Esophagus muscularis mucosa (tissue), 4 donors: ENCODE results near the gene ELAVL3. TPM values are rescaled to one million over a fixed set of nuclear protein-coding genes. Genes with fewer than 3 reads are reported as not detected.

ENCODE experiments used
- DNase-seq: peaks from one replicate; pipeline ENCODE4 v3.0.0-alpha.2; 2017; ENCODE audit errors: extremely low spot score
- H3K27ac ChIP-seq, 4 donors: fragments of 200-600 bp; sonication (generic); replicated peaks in 1 of 4; 1 replicate in 3 of 4; 2 replicates in 1 of 4; pipeline ENCODE4 v1.5.1; 2016 to 2019; ENCODE audit warnings: mild to moderate bottlenecking in 1 of 4
- H3K27me3 ChIP-seq, 4 donors: fragments of 200-600 bp; sonication (generic); one replicate each; pipeline versions ENCODE4 v1.5.1 to v1.6.0; 2016 to 2019
- H3K36me3 ChIP-seq, 4 donors: fragments of 200-600 bp; sonication (generic); one replicate each; pipeline ENCODE4 v1.5.1; 2016 to 2019
- H3K4me1 ChIP-seq, 4 donors: fragments of 200-600 bp; sonication (generic); one replicate each; pipeline ENCODE4 v1.5.1; 2016 to 2019
- H3K4me3 ChIP-seq, 4 donors: fragments of 200-600 bp; sonication (generic); 1 replicate in 2 of 4; 2 replicates in 2 of 4; pipeline ENCODE4 v1.5.1; 2016 to 2019; ENCODE audit warnings: mild to moderate bottlenecking in 4 of 4, moderate library complexity in 1 of 4
- H3K9me3 ChIP-seq, 4 donors: fragments of 200-600 bp; sonication (generic); 1 replicate in 3 of 4; 2 replicates in 1 of 4; pipeline ENCODE4 v1.5.1; 2016 to 2019
- EP300 ChIP-seq: sonication (generic); formaldehyde crosslinking; IDR thresholded peaks from one replicate; pipeline ENCODE4 v1.6.1; 2017; ENCODE audit warnings: antibody characterized with exemption
- POLR2A ChIP-seq: fragments of 450-650 bp; IDR thresholded peaks from one replicate; pipeline ENCODE4 v1.6.1; 2017; ENCODE audit warnings: antibody characterized with exemption, moderate library complexity, mild to moderate bottlenecking, low read depth
- POLR2AphosphoS5 ChIP-seq, 2 donors: sonication (generic); formaldehyde crosslinking; IDR thresholded peaks; one replicate each; pipeline ENCODE4 v1.6.1; 2017; ENCODE audit warnings: antibody characterized with exemption in 2 of 2
- WGBS: methylation state at CpG from one replicate; pipeline ENCODE4 v1.1.5; 2018; 5-methylcytosine and 5-hydroxymethylcytosine counted together
- intact Hi-C: fragments of 100-400 bp; cut with DNase I; formaldehyde crosslinking; loops from one replicate; pipeline ENCODE4 v1.15.1; 2023
- total RNA-seq, 4 donors: library from RNA; depleted of rRNA; stranded (reverse); fragments of >200 nt; gene quantifications; one replicate each; pipeline versions ENCODE4 v1.1.0 to v1.2.1, GENCODE V29; 2016
- TF ChIP-seq, protein P1 (sequence below), 3 experiments: fragments of 200-600 bp in 2 of 3; fragments of 450-650 bp in 1 of 3; sonication (generic) in 2 of 3; IDR thresholded peaks; one replicate each; pipeline ENCODE4 v1.5.1; 2017 to 2019; ENCODE audit warnings: antibody characterized with exemption in 3 of 3, mild to moderate bottlenecking in 2 of 3, moderate library complexity in 1 of 3

ELAVL3 gene
- total RNA-seq, 4 donors from 2014 or later: under 0.01 to 0.69 (median 0.31) TPM

DNA sequence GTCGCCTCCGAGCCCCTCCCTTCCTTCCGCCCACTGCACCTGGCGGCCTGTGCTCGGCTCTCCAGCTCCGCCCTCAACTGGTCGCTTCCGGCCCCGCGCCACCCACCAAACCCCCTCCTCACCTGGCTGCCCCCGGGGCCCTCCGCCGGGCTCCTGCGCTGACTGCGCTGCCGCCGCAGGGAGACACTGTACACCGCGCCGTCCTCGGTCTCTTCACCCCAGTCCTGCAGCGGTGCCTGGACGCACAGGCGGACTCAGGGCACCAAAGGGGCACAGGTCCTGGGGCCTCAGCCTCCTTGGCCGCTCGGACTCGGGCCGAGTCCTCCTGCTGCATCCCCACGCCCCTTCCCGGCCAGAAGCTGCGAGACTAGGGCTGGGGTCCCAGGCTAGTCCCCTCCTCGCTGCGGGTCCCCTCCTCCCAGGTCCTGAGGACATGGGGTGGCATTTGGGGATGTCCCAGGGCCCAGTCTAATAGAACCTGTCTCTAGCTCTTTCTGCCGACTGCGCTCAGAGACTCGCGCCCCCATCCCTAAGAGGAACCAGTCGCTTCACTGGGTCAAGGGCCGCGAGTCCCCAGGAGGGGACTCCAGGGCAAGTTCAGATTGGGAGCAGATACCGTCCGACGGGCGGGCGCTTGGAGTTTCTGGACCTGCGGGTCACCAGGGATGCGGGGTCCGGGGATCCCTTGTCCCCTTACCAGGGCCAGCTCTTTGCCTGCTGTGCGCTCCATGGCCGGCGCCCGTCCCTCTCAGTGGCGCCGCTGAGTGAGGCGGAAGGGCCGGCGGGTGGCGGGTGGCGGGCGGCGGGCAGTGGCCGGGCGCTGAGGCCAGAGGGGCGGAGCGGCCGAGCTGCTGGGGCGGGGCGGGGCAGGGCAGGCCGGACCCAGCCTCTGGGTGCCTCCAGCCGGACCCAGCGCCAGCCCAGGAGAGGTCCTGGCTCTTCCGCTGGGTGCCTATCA is 62.0 kb downstream of the ELAVL3 start, which contains the start of gene RGL3:
RGL3 (minus strand) TSS at position 766 of the 958 bp plus-strand sequence; CDS start at position 730, 36 bp downstream.
- Histone ChIP-seq H3K36me3 (no peaks in the 10 kb centered on the region), H3K27ac (peak within 1 kb of the TSS in 2 of 4 donors; percentile 27 to 31), H3K4me3 (peak within 1 kb of the TSS; percentile 42 to 59 (median 49)), H3K9me3 (no peaks in the 10 kb centered on the region), H3K27me3 (peaks cover 0 to 84% (median 51%) of the 10 kb centered on the region in 4 donors), H3K4me1 (peaks cover 38 to 56% (median 49%) of the 10 kb centered on the region in 4 donors)
- no peak for DNase-seq
- 4% methylated on average over 15 of the region's 72 CpGs for WGBS
- intact Hi-C loops: no loop called here
- TF ChIP-seq, protein P1, sequence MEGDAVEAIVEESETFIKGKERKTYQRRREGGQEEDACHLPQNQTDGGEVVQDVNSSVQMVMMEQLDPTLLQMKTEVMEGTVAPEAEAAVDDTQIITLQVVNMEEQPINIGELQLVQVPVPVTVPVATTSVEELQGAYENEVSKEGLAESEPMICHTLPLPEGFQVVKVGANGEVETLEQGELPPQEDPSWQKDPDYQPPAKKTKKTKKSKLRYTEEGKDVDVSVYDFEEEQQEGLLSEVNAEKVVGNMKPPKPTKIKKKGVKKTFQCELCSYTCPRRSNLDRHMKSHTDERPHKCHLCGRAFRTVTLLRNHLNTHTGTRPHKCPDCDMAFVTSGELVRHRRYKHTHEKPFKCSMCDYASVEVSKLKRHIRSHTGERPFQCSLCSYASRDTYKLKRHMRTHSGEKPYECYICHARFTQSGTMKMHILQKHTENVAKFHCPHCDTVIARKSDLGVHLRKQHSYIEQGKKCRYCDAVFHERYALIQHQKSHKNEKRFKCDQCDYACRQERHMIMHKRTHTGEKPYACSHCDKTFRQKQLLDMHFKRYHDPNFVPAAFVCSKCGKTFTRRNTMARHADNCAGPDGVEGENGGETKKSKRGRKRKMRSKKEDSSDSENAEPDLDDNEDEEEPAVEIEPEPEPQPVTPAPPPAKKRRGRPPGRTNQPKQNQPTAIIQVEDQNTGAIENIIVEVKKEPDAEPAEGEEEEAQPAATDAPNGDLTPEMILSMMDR (IDR thresholded peaks at IDR 0.05): no peak
- TF ChIP-seq POLR2A (no peak), POLR2AphosphoS5 (IDR thresholded peaks at IDR 0.05) (no peak), EP300 (no peak)

DNA sequence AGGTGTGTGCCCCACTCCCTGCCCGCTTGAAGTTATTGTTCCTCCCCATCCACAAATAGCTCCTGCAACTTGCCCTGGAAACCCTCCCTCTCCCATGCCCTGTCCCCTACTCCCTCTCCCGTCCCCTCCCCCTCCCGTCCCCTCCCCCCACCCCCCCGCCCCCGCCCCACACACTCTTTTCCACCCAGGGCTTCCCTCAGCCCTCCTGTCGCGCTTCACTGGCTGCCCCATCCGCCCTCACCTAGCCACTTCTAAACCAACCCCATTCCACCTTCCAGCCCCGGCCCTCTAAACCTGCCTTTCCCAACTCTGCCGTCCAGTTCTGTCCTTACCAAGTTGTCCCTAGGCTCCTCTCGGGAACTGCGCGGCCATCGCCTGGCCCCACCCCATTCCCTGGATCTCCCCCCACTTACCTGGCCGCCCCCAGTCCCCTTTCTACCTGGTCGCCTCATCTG is 62.7 kb downstream of the ELAVL3 start:
- DNase-seq: no peak
- Histone ChIP-seq H3K4me1 (peaks cover 38 to 49% (median 47%) of the 10 kb centered on the region in 4 donors), H3K4me3 (peak overlapping the region; percentile 42 to 59 (median 49)), H3K36me3 (no peaks in the 10 kb centered on the region), H3K27ac (peak overlapping the region in 1 of 4 donors; percentile 27), H3K27me3 (peaks cover 0 to 77% (median 46%) of the 10 kb centered on the region in 4 donors), H3K9me3 (no peaks in the 10 kb centered on the region)
- intact Hi-C loops: no loop called here
- WGBS: 10% methylated on average over 16 of the region's 16 CpGs
- TF ChIP-seq, protein P1 (IDR thresholded peaks at IDR 0.05): no peak
- no peak for TF ChIP-seq POLR2AphosphoS5 (IDR thresholded peaks at IDR 0.05)
- no peak for TF ChIP-seq EP300
- TF ChIP-seq POLR2A: no peak

DNA sequence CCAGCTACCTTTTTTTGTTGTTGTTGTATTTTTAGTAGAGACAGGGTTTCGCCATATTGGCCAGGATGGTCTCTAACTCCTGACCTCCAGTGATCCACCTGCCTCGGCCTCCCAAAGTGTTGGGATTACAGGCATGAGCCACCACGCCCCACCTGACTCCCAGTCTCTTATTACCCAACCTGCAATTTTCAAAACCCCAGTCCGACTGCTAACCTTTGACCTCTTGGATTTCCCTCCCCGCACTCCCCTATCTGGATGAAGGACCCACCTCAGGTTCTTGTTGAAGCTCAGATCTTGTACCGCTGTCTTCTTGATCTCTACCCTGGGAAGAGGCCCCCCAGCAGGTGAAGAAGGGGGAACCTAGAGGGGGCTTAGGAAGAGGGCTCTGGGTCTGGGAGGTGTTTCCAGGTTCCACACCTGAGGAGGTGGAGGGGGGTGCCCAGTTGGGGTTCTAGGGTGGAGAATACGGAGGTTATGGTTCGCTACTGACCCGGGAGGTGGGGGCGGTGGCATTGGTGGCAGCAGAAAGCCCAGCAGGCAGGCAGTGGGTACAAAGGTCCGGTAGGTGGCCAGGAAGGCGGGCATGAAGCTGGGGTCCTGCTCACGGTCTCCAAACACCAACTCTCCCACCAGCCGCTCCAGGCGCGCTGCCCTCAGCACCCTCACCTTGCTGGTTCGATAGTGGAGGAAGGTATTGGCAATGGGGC is 64.3 kb downstream of the ELAVL3 start:
- H3K4me3 ChIP-seq: no peak overlapping the region
- DNase-seq: no peak
- peaks cover 0 to 61% (median 33%) of the 10 kb centered on the region in 4 donors for H3K27me3 ChIP-seq
- no peak overlapping the region for H3K27ac ChIP-seq
- WGBS: 91% methylated on average over 17 of the region's 17 CpGs
- H3K9me3 ChIP-seq: no peaks in the 10 kb centered on the region
- peaks cover 29 to 33% (median 32%) of the 10 kb centered on the region in 4 donors for H3K4me1 ChIP-seq
- intact Hi-C loops: no loop called here
- TF ChIP-seq POLR2AphosphoS5 (IDR thresholded peaks at IDR 0.05): no peak
- H3K36me3 ChIP-seq: no peaks in the 10 kb centered on the region

DNA sequence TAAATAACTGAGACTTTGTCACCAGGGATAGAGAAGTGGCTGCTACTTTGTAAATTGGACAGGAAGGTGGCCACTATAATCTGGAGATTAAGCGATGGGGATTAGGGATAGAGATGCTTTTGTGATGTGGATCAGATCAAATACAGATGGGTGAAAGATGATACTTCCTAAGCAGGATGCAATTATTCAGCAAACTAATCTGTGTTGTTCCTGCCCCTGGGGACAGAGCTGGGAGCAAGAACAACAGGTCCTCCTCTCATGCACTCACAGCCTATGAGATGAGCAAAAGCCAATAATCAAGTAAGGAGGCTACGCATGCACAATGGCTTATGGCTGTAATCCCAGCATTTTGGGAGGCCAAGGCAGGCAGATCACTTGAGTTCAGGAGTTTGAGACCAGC is 66.3 kb downstream of the ELAVL3 start:
- intact Hi-C loops: no loop called here
- no peaks in the 10 kb centered on the region for H3K9me3 ChIP-seq
- no peak overlapping the region for H3K4me3 ChIP-seq
- H3K27me3 ChIP-seq: peaks cover 0 to 54% (median 15%) of the 10 kb centered on the region in 4 donors
- no peak for DNase-seq
- 91% methylated on average over 2 of the region's 2 CpGs for WGBS
- TF ChIP-seq, protein P1 (IDR thresholded peaks at IDR 0.05): no peak
- TF ChIP-seq POLR2AphosphoS5 (IDR thresholded peaks at IDR 0.05): no peak
- H3K36me3 ChIP-seq: no peaks in the 10 kb centered on the region
- H3K27ac ChIP-seq: no peak overlapping the region
- H3K4me1 ChIP-seq: peaks cover 14% of the 10 kb centered on the region in 4 donors

DNA sequence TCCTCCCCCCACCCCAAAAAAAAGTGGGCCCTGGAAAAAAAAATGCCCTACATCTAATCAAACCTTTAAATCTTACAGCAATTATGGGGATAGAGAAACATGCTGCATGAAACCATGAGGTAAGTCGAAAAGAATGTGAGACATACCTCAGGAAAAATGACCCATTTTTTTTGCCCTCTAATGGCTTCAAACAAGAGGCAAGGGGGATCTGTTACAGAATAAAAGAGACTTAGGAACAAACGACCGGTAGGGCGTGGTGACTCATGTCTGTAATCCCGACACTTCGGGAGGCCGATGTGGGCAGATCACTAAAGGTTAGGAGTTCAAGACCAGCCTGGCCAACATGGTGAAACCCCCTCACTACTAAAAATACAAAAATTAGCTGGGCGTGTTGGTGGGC is 70.2 kb downstream of the ELAVL3 start:
- intact Hi-C loops: no loop called here
- 76% methylated on average over 8 of the region's 8 CpGs for WGBS
- TF ChIP-seq, protein P1 (IDR thresholded peaks at IDR 0.05): no peak
- no peak for TF ChIP-seq POLR2AphosphoS5 (IDR thresholded peaks at IDR 0.05)
- no peak for TF ChIP-seq EP300
- TF ChIP-seq POLR2A: no peak
- no peak overlapping the region for H3K4me3 ChIP-seq
- H3K9me3 ChIP-seq: no peaks in the 10 kb centered on the region
- no peak for DNase-seq
- peaks cover 0 to 6% (median 6%) of the 10 kb centered on the region in 4 donors for H3K4me1 ChIP-seq
- no peak overlapping the region for H3K27ac ChIP-seq
- no peaks in the 10 kb centered on the region for H3K36me3 ChIP-seq
- peaks cover 0 to 53% (median 0%) of the 10 kb centered on the region in 4 donors for H3K27me3 ChIP-seq
